Measurements from ENCODE around the gene PCGF2.
"Not testable (repeated sequence)": the region's sequence is repeated elsewhere in the genome, so short reads cannot be mapped to it uniquely, and the experiment has no call there.

PCGF2 gene

DNA sequence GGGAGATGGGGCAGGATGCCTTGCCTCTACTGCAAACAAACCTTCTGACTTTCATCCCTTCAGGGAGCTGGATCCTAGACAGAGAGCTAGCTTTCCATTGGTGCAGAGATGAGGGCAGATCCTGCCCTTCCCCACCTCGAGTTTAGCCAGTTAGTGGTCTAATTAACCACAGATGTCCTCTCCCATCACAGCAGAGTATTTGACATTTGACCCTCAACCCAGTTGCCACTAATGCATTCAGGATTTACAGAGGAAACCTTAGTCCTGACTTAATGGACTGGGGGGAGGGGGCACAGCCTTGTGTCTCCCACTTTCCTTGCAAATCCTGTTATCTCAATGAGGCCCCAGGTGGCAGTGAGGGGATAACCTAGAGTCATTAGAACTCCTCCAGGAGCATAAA is 41.0 kb upstream of the PCGF2 start:
- TF ChIP-seq, protein P1, sequence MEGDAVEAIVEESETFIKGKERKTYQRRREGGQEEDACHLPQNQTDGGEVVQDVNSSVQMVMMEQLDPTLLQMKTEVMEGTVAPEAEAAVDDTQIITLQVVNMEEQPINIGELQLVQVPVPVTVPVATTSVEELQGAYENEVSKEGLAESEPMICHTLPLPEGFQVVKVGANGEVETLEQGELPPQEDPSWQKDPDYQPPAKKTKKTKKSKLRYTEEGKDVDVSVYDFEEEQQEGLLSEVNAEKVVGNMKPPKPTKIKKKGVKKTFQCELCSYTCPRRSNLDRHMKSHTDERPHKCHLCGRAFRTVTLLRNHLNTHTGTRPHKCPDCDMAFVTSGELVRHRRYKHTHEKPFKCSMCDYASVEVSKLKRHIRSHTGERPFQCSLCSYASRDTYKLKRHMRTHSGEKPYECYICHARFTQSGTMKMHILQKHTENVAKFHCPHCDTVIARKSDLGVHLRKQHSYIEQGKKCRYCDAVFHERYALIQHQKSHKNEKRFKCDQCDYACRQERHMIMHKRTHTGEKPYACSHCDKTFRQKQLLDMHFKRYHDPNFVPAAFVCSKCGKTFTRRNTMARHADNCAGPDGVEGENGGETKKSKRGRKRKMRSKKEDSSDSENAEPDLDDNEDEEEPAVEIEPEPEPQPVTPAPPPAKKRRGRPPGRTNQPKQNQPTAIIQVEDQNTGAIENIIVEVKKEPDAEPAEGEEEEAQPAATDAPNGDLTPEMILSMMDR (IDR thresholded peaks at IDR 0.05; ENCODE audit: low read depth, low read length, missing control alignments), result no peak
- H3K4me3 ChIP-seq (ENCODE audit: low read depth, low read length), result no peak overlapping the region
- no peak for DNase-seq (ENCODE audit: low read depth)

DNA sequence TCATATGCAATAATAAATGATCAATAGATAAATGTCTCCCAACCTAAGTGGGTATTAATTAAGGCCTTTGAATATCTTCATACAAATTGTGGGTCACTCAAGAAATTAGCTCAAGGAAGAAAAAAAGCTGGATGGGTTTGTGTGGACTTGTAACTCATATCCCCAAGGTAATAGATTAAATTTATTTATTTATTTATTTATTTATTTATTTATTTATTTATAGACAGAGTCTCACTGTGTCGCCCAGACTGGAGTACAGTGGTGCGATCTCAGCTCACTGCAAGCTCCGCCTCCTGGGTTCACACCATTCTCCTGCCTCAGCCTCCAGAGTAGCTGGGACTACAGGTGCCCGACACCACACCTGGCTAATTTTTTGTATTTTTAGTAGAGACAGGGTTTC is 39.9 kb upstream of the PCGF2 start:
- not testable (repeated sequence) for DNase-seq (ENCODE audit: low read depth); H3K4me3 ChIP-seq (ENCODE audit: low read depth, low read length)

DNA sequence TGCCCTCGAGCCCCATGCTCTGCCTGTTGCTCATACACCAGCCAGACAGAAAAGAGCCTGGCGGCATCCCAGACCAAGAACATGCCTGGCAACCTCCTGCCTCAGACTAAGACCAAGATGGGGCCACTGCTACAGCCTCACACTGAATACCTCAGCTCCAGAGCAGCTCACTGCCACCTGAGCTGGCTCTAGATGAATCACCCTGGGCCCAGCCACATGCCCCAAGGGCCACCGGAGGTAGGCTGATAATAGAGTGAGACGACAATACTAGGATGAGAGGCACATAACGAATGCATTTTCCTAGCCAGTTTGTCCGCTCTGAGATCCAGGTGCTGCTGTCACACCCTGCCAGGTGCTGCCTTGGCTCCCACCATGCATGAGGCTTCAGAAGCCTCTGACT is 38.2 kb upstream of the PCGF2 start:
- DNase-seq (ENCODE audit: low read depth), result no peak
- TF ChIP-seq, protein P1 (IDR thresholded peaks at IDR 0.05; ENCODE audit: low read depth, low read length, missing control alignments), result no peak
- no peak overlapping the region for H3K4me3 ChIP-seq (ENCODE audit: low read depth, low read length)

DNA sequence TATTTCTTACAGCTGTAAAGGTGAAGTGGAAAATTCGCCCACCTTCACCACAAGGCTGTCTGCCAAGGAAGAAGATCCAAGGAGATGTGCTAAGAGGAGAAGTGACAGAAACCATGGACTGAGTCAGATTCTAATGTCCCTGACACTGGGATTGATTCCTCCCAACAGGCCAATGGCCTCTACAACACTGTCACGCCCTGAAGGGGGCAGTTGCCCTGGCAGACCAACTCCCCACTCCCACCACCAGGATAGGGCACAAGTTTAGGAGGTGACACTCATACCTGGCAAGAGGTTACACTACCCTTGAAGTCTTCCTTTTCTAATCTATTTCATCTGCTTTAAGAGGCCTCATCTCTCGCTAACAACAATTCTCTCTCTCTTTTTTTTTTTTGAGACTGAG is 35.1 kb upstream of the PCGF2 start:
- TF ChIP-seq, protein P1 (IDR thresholded peaks at IDR 0.05; ENCODE audit: low read depth, low read length, missing control alignments), result no peak
- no peak for DNase-seq (ENCODE audit: low read depth)

DNA sequence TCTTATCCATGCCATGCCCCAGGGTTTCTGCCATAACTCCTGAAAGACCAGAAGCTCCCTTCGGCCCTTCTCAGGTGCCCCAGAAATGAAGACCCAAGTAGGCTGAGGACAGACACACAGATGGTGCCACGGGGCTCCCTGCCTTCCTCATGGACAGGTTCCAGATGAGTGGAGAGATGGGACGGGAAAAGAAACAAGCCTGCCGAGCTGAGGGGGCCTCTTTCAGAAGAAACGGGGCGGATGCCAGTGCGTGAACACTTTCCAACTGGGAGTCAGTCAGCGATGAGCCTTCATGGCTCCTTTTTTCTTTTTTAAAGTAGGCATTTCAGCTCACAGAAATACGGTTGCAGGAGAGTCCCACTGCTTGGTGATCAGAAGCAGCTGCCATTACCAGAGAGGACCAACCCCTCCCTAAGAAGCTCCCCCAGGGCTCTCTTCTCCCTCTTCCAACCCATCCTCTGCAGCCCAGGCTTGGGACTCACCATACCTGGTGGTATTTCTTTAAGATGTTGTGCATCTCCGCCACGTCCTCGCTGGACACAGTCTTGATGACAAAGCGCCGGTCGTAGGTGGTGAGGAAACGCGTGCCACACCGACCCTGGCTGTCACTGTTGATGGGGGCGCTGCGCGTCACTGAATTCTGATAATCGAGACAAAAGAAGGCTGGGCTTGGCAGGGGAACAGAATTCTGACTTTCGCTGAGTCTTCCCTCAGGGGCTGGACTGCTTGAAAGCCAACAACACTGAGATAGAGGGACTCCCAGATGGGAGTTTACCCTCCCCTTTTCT is 32.0 kb upstream of the PCGF2 start:
- H3K4me3 ChIP-seq (ENCODE audit: low read depth, low read length), result no peak overlapping the region
- no peak for DNase-seq (ENCODE audit: low read depth)
- TF ChIP-seq, protein P1 (IDR thresholded peaks at IDR 0.05; ENCODE audit: low read depth, low read length, missing control alignments), result no peak

More for the DNA sequence above, 35.1 kb upstream of the PCGF2 start:
- no peak overlapping the region for H3K4me3 ChIP-seq (ENCODE audit: low read depth, low read length)

DNA sequence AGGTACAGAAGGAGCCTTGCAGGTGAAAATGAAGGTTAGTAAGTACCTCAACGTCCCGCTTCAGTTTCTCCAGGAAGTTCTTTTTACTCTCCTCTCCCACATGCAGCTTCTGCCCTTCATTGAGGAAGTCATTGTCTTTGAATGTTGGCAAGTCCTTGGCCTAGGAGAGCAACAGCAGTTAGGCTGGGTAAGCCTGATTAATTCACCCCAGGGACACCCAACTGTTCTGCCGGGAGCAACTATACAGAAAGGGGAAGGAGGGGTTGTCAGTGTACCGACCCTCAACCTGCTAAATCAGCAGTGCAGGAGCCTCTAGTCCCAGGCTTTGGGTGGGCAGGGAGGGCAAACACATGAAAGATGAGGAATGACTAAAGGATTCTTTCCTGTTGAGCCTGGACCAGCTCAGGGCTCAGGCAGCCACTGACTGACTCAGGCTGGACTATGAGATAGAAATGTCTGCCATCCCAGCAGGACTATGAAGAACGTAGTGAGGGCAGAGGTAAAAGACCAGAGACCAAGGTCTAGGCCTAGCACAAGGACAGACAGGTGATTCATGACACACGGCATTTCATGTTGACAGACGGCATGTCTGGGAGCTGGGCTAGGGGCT is 29.6 kb upstream of the PCGF2 start:
- TF ChIP-seq, protein P1 (IDR thresholded peaks at IDR 0.05; ENCODE audit: low read depth, low read length, missing control alignments), result no peak
- H3K4me3 ChIP-seq (ENCODE audit: low read depth, low read length), result no peak overlapping the region
- no peak for DNase-seq (ENCODE audit: low read depth)

DNA sequence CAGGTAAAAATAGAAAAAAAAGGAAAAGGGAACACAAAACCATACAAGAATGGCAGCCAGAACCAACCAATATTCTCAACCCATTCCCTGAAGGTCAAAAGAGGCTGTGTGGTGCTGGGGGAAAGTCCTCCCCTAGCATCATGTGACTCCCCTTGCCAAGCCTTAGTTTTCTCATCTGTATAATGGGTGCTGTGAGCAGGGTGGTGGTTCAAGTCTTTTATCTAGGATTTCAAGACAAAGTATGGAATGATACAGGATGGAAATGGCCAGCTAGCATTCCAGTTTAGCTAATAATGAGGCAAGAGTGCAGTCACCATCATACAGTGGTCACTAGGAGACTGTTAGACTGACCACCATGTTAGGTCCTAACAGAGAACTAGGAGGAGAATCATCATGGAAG is 25.1 kb upstream of the PCGF2 start:
- no peak overlapping the region for H3K4me3 ChIP-seq (ENCODE audit: low read depth, low read length)
- TF ChIP-seq, protein P1 (IDR thresholded peaks at IDR 0.05; ENCODE audit: low read depth, low read length, missing control alignments), result no peak
- no peak for DNase-seq (ENCODE audit: low read depth)
